ENCODE measurements around the gene TPPP2. TPM values are rescaled to one million over a fixed set of nuclear protein-coding genes. Genes with fewer than 3 reads are reported as not detected.
A peak's percentile ranks its signal among the peaks of the same experiment; 100 is the strongest.

TPPP2 gene
- total and polyA plus RNA-seq, 2 donors (not counting 1 experiment from before 2014, with no cell fraction given), result not detected

DNA sequence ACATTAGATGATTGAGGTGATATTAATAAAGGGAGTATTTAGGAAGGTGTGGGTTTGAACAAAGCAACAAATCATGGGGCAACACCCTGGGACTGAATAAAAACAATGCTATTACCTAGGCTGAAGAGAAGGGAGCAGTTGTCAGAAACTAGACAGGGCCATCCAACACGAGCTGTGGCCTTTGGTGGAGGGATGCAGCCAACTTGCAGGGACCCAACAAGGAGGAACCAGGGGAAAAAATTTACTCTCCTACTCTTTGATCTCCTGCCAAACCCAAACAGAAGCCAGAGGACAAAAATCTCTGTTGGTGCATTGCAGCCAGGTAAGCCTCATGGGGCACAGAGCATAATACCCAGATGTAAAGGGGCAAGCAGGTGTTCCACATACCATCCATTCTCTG is 18.9 kb upstream of the TPPP2 start:
- no peaks in the 10 kb centered on the region for H4K20me1 ChIP-seq (ENCODE audit: control insufficient read depth, extremely low read depth, insufficient read depth, low read length)
- peak; percentile 26 for TF ChIP-seq EZH2 (IDR thresholded peaks at IDR 0.05; ENCODE audit: low read length, missing control alignments)
- TF ChIP-seq, protein P1, sequence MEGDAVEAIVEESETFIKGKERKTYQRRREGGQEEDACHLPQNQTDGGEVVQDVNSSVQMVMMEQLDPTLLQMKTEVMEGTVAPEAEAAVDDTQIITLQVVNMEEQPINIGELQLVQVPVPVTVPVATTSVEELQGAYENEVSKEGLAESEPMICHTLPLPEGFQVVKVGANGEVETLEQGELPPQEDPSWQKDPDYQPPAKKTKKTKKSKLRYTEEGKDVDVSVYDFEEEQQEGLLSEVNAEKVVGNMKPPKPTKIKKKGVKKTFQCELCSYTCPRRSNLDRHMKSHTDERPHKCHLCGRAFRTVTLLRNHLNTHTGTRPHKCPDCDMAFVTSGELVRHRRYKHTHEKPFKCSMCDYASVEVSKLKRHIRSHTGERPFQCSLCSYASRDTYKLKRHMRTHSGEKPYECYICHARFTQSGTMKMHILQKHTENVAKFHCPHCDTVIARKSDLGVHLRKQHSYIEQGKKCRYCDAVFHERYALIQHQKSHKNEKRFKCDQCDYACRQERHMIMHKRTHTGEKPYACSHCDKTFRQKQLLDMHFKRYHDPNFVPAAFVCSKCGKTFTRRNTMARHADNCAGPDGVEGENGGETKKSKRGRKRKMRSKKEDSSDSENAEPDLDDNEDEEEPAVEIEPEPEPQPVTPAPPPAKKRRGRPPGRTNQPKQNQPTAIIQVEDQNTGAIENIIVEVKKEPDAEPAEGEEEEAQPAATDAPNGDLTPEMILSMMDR (conservative IDR thresholded peaks at IDR 0.05 in 1 of 2, IDR thresholded peaks at IDR 0.05 in 1 of 2; ENCODE audit: low read depth in 1 of 2, low read length in 2 of 2), result no peak
- H3K4me1 ChIP-seq (ENCODE audit: control insufficient read depth, extremely low read depth, insufficient read depth, low read length), result no peaks in the 10 kb centered on the region
- H3K27ac ChIP-seq (ENCODE audit: insufficient read depth, low read length), result no peak overlapping the region
- H3K36me3 ChIP-seq (ENCODE audit: control insufficient read depth, insufficient read depth, low read length), result no peaks in the 10 kb centered on the region
- H3K79me2 ChIP-seq (ENCODE audit: control insufficient read depth, insufficient read depth, low read length), result no peaks in the 10 kb centered on the region
- no peak overlapping the region for H3K9ac ChIP-seq (ENCODE audit: insufficient read depth, low read length)
- no peak overlapping the region for H3K4me3 ChIP-seq (replicated peaks in 1 of 4; ENCODE audit: control extremely low read depth in 1 of 4, insufficient read depth in 1 of 4, low read depth in 3 of 4, low read length in 4 of 4)
- no peak overlapping the region for H3K4me2 ChIP-seq (ENCODE audit: extremely low read depth, insufficient read depth, low read length)
- H3K9me3 ChIP-seq (ENCODE audit: control insufficient read depth, insufficient read depth, low read depth, low read length), result no peaks in the 10 kb centered on the region
- H2AFZ ChIP-seq (ENCODE audit: low read length), result no peak overlapping the region
- peaks cover 10% of the 10 kb centered on the region for H3K27me3 ChIP-seq (ENCODE audit: control insufficient read depth, insufficient read depth, low read length)
- no peak for DNase-seq (ENCODE audit: low read depth in 2 of 2)

DNA sequence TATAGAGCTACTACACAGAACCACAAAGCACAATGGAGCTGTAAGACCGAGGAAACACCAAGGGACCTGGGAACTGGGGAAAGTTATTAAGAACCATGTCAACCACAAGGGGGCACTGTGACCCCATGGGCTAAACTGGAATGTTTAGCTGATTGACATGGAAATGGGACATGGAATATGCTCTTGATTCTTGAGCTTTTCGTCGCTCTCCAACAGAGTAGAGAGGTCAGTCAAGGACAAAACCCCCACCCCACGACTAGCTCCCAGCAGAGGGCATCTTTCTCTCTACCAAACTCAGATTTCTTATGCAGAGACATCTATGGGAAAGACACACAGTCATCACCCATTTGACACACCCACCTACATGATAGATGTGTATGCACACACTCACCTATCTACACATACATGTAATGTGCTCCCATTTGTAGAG is 15.2 kb upstream of the TPPP2 start:
- H4K20me1 ChIP-seq (ENCODE audit: control insufficient read depth, extremely low read depth, insufficient read depth, low read length), result no peaks in the 10 kb centered on the region
- TF ChIP-seq EZH2 (IDR thresholded peaks at IDR 0.05; ENCODE audit: low read length, missing control alignments), result no peak
- TF ChIP-seq, protein P1 (conservative IDR thresholded peaks at IDR 0.05 in 1 of 2, IDR thresholded peaks at IDR 0.05 in 1 of 2; ENCODE audit: low read depth in 1 of 2, low read length in 2 of 2), result peak; percentile 87 to 94

DNA sequence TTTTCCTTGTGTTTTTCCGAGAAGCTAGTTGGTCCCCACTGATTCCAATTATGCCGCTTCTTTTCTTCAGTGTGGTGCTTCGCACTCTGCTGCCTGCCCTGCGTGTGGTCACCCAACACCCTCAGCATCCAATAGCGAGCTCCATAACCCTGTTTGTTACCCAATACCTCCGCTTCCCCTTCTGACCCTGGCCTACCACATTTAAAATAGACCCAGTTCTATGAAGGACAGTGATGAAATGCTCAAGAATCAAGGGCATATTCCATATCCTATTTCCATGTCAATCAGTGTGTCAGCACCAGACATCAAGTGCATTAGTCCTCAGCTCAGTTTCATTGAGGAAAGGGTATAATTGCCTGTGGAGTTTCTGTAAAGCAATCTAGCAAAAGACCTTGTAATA is 14.7 kb upstream of the TPPP2 start:
- Histone ChIP-seq H3K4me3 (replicated peaks in 1 of 4; ENCODE audit: control extremely low read depth in 1 of 4, insufficient read depth in 1 of 4, low read depth in 3 of 4, low read length in 4 of 4) (no peak overlapping the region), H3K4me2 (ENCODE audit: extremely low read depth, insufficient read depth, low read length) (no peak overlapping the region), H3K4me1 (ENCODE audit: control insufficient read depth, extremely low read depth, insufficient read depth, low read length) (no peaks in the 10 kb centered on the region), H4K20me1 (ENCODE audit: control insufficient read depth, extremely low read depth, insufficient read depth, low read length) (no peaks in the 10 kb centered on the region), H3K9me3 (ENCODE audit: control insufficient read depth, insufficient read depth, low read depth, low read length) (no peaks in the 10 kb centered on the region), H3K36me3 (ENCODE audit: control insufficient read depth, insufficient read depth, low read length) (no peaks in the 10 kb centered on the region), H2AFZ (ENCODE audit: low read length) (no peak overlapping the region), H3K79me2 (ENCODE audit: control insufficient read depth, insufficient read depth, low read length) (no peaks in the 10 kb centered on the region), H3K9ac (ENCODE audit: insufficient read depth, low read length) (no peak overlapping the region), H3K27ac (ENCODE audit: insufficient read depth, low read length) (no peak overlapping the region), H3K27me3 (ENCODE audit: control insufficient read depth, insufficient read depth, low read length) (peaks cover 13% of the 10 kb centered on the region)
- no peak for TF ChIP-seq EZH2 (IDR thresholded peaks at IDR 0.05; ENCODE audit: low read length, missing control alignments)
- TF ChIP-seq, protein P1 (conservative IDR thresholded peaks at IDR 0.05 in 1 of 2, IDR thresholded peaks at IDR 0.05 in 1 of 2; ENCODE audit: low read depth in 1 of 2, low read length in 2 of 2), result no peak
- DNase-seq (ENCODE audit: low read depth in 2 of 2), result no peak

More for the DNA sequence above, 15.2 kb upstream of the TPPP2 start:
- Histone ChIP-seq H3K4me1 (ENCODE audit: control insufficient read depth, extremely low read depth, insufficient read depth, low read length) (no peaks in the 10 kb centered on the region), H3K79me2 (ENCODE audit: control insufficient read depth, insufficient read depth, low read length) (no peaks in the 10 kb centered on the region), H3K4me2 (ENCODE audit: extremely low read depth, insufficient read depth, low read length) (no peak overlapping the region), H3K27me3 (ENCODE audit: control insufficient read depth, insufficient read depth, low read length) (peaks cover 12% of the 10 kb centered on the region), H3K9ac (ENCODE audit: insufficient read depth, low read length) (no peak overlapping the region), H3K27ac (ENCODE audit: insufficient read depth, low read length) (no peak overlapping the region), H3K4me3 (replicated peaks in 1 of 4; ENCODE audit: control extremely low read depth in 1 of 4, insufficient read depth in 1 of 4, low read depth in 3 of 4, low read length in 4 of 4) (no peak overlapping the region), H3K9me3 (ENCODE audit: control insufficient read depth, insufficient read depth, low read depth, low read length) (no peaks in the 10 kb centered on the region), H2AFZ (ENCODE audit: low read length) (no peak overlapping the region), H3K36me3 (ENCODE audit: control insufficient read depth, insufficient read depth, low read length) (no peaks in the 10 kb centered on the region)
- DNase-seq (ENCODE audit: low read depth in 2 of 2), result peak; percentile 64 to 87

Data from fibroblast of lung (primary cell).